Neural crest cell (in vitro differentiated cells): Measurements from ENCODE around the gene TDRD7. TPM values are rescaled to one million over a fixed set of nuclear protein-coding genes. Genes with fewer than 3 reads are reported as not detected.

ENCODE experiments used
- DNase-seq: peaks from one replicate; pipeline ENCODE4 v3.0.0; 2021; ENCODE audit warnings: low read depth, mixed read lengths, low spot score
- H3K27ac Mint-ChIP-seq: one replicate; pipeline ENCODE4 v1.8.0; 2021; ENCODE audit warnings: mild to moderate bottlenecking, mixed read lengths; ENCODE audit not compliant: unreplicated experiment
- H3K27me3 Mint-ChIP-seq: 2 replicates; pipeline ENCODE4 v1.8.0; 2021; ENCODE audit warnings: low read depth, mild to moderate bottlenecking, mixed read lengths
- H3K36me3 Mint-ChIP-seq: 2 replicates; pipeline ENCODE4 v1.8.0; 2021; ENCODE audit warnings: low read depth, mild to moderate bottlenecking, mixed read lengths
- H3K4me1 Mint-ChIP-seq: 2 replicates; pipeline ENCODE4 v1.8.0; 2021; ENCODE audit warnings: mixed read lengths
- H3K4me3 Mint-ChIP-seq: one replicate; pipeline ENCODE4 v1.8.0; 2021; ENCODE audit warnings: mild to moderate bottlenecking, mixed read lengths
- H3K9me3 Mint-ChIP-seq: 2 replicates; pipeline ENCODE4 v1.8.0; 2021; ENCODE audit warnings: mixed read lengths
- CTCF ChIP-seq: fragments of 200-600 bp; sonication (generic); conservative IDR thresholded peaks from 2 replicates; pipeline ENCODE4 v1.5.0; 2021; ENCODE audit warnings: antibody characterized with exemption, mild to moderate bottlenecking
- total RNA-seq: library from RNA; stranded (reverse); gene quantifications from 2 replicates; pipeline ENCODE4 v1.2.1, GENCODE V29; 2021

The TDRD7 gene
- total RNA-seq, 1 donor from 2014 or later = 1.5 TPM

- H3K4me3 Mint-ChIP-seq = no peak overlapping the region
- peaks cover 6% of the 10 kb centered on the region for H3K9me3 Mint-ChIP-seq
Measured at GRCh38 chr9:97406620-97407177, 5.2 kb upstream of the TDRD7 start.

GRCh38 chr9:97408562-97408961 is 3.3 kb upstream of the TDRD7 start:
- DNase-seq = no peak
- H3K36me3 Mint-ChIP-seq = peaks cover 4% of the 10 kb centered on the region
- H3K27me3 Mint-ChIP-seq = peaks cover 60% of the 10 kb centered on the region
- H3K4me1 Mint-ChIP-seq = peaks cover 11% of the 10 kb centered on the region
- peaks cover 5% of the 10 kb centered on the region for H3K9me3 Mint-ChIP-seq
- H3K4me3 Mint-ChIP-seq = no peak overlapping the region
- no peak overlapping the region for H3K27ac Mint-ChIP-seq
- TF ChIP-seq CTCF = no peak

More at GRCh38 chr9:97406620-97407177, 5.2 kb upstream of the TDRD7 start:
- Mint-ChIP-seq H3K27me3 (peaks cover 47% of the 10 kb centered on the region), H3K27ac (no peak overlapping the region), H3K4me1 (peaks cover 5% of the 10 kb centered on the region), H3K36me3 (peaks cover 4% of the 10 kb centered on the region)
- no peak for TF ChIP-seq CTCF
- DNase-seq = no peak

GRCh38 chr9:97411440-97411788 is 482 bp upstream of the TDRD7 start:
- Mint-ChIP-seq H3K4me1 (peaks cover 11% of the 10 kb centered on the region), H3K36me3 (no peaks in the 10 kb centered on the region), H3K27me3 (peaks cover 76% of the 10 kb centered on the region), H3K27ac (no peak overlapping the region), H3K4me3 (peak overlapping the region; percentile 85), H3K9me3 (no peaks in the 10 kb centered on the region)
- DNase-seq = no peak
- TF ChIP-seq CTCF = no peak

- DNase-seq = no peak
- Mint-ChIP-seq H3K36me3 (no peaks in the 10 kb centered on the region), H3K4me1 (peaks cover 11% of the 10 kb centered on the region), H3K27ac (no peak overlapping the region), H3K27me3 (peaks cover 75% of the 10 kb centered on the region), H3K4me3 (peak overlapping the region; percentile 83), H3K9me3 (no peaks in the 10 kb centered on the region)
- TF ChIP-seq CTCF = no peak
Measured at GRCh38 chr9:97412626-97413385, 910 bp downstream of the TDRD7 start.

GRCh38 chr9:97413462-97413861 is 1.6 kb downstream of the TDRD7 start:
- Mint-ChIP-seq H3K9me3 (no peaks in the 10 kb centered on the region), H3K36me3 (no peaks in the 10 kb centered on the region), H3K27me3 (peaks cover 74% of the 10 kb centered on the region), H3K4me3 (peak overlapping the region; percentile 83), H3K4me1 (peaks cover 11% of the 10 kb centered on the region), H3K27ac (no peak overlapping the region)
- no peak for TF ChIP-seq CTCF
- no peak for DNase-seq
